ENCODE results near the gene OLFML3. TPM values are rescaled to one million over a fixed set of nuclear protein-coding genes. Genes with fewer than 3 reads are reported as not detected.

The OLFML3 gene
- total and polyA plus RNA-seq, 2 experiments from 2014 or later = 9.7 to 16.0 TPM

- no peaks in the 10 kb centered on the region for H3K36me3 ChIP-seq
- no peak overlapping the region for H3K4me3 ChIP-seq
- peaks cover 16% of the 10 kb centered on the region for H3K4me1 ChIP-seq (ENCODE audit: low read depth)
- no peak for DNase-seq (ENCODE audit: low read depth in 1 of 2, low spot score in 1 of 2)
- H3K27me3 ChIP-seq = no peaks in the 10 kb centered on the region
- H3K9me3 ChIP-seq (ENCODE audit: low read depth) = no peaks in the 10 kb centered on the region
- TF ChIP-seq, protein P1, sequence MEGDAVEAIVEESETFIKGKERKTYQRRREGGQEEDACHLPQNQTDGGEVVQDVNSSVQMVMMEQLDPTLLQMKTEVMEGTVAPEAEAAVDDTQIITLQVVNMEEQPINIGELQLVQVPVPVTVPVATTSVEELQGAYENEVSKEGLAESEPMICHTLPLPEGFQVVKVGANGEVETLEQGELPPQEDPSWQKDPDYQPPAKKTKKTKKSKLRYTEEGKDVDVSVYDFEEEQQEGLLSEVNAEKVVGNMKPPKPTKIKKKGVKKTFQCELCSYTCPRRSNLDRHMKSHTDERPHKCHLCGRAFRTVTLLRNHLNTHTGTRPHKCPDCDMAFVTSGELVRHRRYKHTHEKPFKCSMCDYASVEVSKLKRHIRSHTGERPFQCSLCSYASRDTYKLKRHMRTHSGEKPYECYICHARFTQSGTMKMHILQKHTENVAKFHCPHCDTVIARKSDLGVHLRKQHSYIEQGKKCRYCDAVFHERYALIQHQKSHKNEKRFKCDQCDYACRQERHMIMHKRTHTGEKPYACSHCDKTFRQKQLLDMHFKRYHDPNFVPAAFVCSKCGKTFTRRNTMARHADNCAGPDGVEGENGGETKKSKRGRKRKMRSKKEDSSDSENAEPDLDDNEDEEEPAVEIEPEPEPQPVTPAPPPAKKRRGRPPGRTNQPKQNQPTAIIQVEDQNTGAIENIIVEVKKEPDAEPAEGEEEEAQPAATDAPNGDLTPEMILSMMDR (IDR thresholded peaks at IDR 0.05; ENCODE audit: low read depth, low read length) = no peak
- H3K27ac ChIP-seq = no peak overlapping the region
These were observed 44.7 kb upstream of the OLFML3 start for GRCh38 chr1:113934511-113935055.

DNA sequence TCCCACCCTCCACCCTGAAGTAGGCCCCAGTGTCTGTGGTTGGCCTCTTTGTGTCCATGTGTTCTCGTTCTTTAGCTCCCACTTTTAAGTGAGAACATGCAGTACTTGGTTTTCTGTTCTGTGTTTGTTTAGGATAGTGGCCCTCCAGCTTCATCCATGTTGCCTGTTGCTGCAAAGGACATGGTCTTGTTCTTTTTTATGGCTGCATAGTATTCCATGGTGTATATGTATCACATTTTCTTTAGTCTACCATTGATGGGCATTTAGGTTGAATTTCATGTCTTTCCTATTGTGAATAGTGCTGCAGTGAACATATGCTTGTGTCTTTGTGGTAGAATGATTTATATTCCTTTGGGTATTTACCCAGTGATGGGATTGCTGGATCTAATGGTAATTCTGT is 44.1 kb upstream of the OLFML3 start:
- no peak for DNase-seq (ENCODE audit: low read depth in 1 of 2, low spot score in 1 of 2)
- Histone ChIP-seq H3K4me1 (ENCODE audit: low read depth) (peaks cover 16% of the 10 kb centered on the region), H3K36me3 (no peaks in the 10 kb centered on the region), H3K9me3 (ENCODE audit: low read depth) (no peaks in the 10 kb centered on the region), H3K4me3 (no peak overlapping the region), H3K27me3 (no peaks in the 10 kb centered on the region), H3K27ac (no peak overlapping the region)
- TF ChIP-seq, protein P1 (IDR thresholded peaks at IDR 0.05; ENCODE audit: low read depth, low read length) = no peak

DNA sequence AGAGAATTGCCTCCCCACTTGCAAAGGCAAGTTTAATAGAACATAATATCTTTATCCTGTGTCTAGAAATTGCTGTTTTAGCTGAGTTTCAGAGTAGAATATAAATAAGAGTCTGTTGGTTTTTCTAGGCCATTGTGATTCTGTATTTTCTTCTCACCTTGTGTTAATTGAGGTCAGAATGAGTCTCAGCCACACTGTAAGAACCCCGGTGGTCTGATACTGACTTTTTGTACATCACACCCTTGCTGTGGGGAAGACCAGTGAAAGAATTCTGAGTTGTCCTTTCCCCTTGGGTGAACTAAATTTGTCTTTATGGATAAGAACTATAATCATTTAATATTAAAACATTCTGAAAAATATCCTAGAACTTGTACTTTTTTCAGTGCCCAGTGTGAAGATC is 43.3 kb upstream of the OLFML3 start:
- Histone ChIP-seq H3K27me3 (no peaks in the 10 kb centered on the region), H3K9me3 (ENCODE audit: low read depth) (no peaks in the 10 kb centered on the region), H3K36me3 (peaks cover 1% of the 10 kb centered on the region), H3K4me3 (no peak overlapping the region), H3K4me1 (ENCODE audit: low read depth) (peaks cover 13% of the 10 kb centered on the region), H3K27ac (no peak overlapping the region)
- DNase-seq (ENCODE audit: low read depth in 1 of 2, low spot score in 1 of 2) = no peak
- TF ChIP-seq, protein P1 (IDR thresholded peaks at IDR 0.05; ENCODE audit: low read depth, low read length) = no peak

DNA sequence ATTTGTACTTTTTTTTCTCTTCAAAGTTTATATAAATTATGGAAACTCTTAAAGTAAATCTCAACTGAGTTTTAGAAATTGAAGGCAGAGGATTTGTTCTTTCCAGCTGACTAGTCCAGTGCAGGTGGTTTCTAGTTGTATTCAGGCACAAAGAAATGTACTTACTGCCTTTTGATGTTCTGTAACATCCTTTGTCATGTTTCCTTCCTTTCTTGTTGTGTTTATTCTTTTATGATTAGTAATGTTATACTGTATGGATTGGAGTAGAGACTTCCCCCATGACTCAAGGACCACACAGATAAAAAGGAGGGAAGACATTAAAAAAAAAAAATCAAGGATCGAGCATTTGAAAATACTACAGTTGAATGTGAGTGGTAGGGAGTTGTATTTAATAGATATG is 42.1 kb upstream of the OLFML3 start:
- TF ChIP-seq, protein P1 (IDR thresholded peaks at IDR 0.05; ENCODE audit: low read depth, low read length) = no peak
- peaks cover 6% of the 10 kb centered on the region for H3K36me3 ChIP-seq
- peaks cover 1% of the 10 kb centered on the region for H3K4me1 ChIP-seq (ENCODE audit: low read depth)
- H3K4me3 ChIP-seq = no peak overlapping the region
- no peaks in the 10 kb centered on the region for H3K27me3 ChIP-seq
- no peaks in the 10 kb centered on the region for H3K9me3 ChIP-seq (ENCODE audit: low read depth)
- DNase-seq (ENCODE audit: low read depth in 1 of 2, low spot score in 1 of 2) = no peak
- no peak overlapping the region for H3K27ac ChIP-seq

DNA sequence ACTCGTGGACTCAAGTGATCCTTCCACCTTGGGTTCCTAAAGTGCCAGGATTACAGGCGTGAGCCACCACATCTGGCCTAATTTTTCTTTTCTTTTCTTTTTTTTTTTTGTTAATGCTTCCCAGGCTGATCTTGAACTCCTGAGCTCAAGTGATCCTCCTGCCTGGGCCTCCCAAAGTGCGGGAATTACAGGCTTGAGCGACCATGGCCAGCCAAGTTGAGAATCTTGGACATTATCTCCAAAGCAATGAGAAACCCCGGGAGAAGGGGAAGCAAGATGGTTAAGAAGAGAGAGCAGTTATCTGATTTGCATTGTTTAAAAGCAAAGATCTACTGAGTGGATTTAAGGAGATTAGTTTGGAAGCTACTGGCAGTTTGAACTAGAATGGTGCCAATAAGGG is 41.1 kb upstream of the OLFML3 start:
- H3K27me3 ChIP-seq = no peaks in the 10 kb centered on the region
- no peak for DNase-seq (ENCODE audit: low read depth in 1 of 2, low spot score in 1 of 2)
- TF ChIP-seq, protein P1 (IDR thresholded peaks at IDR 0.05; ENCODE audit: low read depth, low read length) = no peak
- no peak overlapping the region for H3K4me3 ChIP-seq
- H3K36me3 ChIP-seq = peaks cover 6% of the 10 kb centered on the region
- H3K27ac ChIP-seq = no peak overlapping the region
- no peaks in the 10 kb centered on the region for H3K9me3 ChIP-seq (ENCODE audit: low read depth)
- H3K4me1 ChIP-seq (ENCODE audit: low read depth) = no peaks in the 10 kb centered on the region

Data from cardiac muscle cell (in vitro differentiated cells and primary cell).